ENCODE measurements around the gene EFCAB14.
"Not testable (repeated sequence)": the region's sequence is repeated elsewhere in the genome, so short reads cannot be mapped to it uniquely, and the experiment has no call there.

- not testable (repeated sequence) for TF ChIP-seq CTCF (optimal IDR thresholded peaks at IDR 0.05 in 1 of 3, IDR thresholded peaks at IDR 0.05 in 1 of 3, conservative IDR thresholded peaks at IDR 0.05 in 1 of 3; ENCODE audit: extremely low read depth in 1 of 3, insufficient read depth in 2 of 3, low read length in 3 of 3); EZH2 (IDR thresholded peaks at IDR 0.05; ENCODE audit: low read length)
These were observed 56.0 kb downstream of the EFCAB14 start for GRCh38 chr1:46662919-46663318.

Measured in keratinocyte (primary cell).